ENCODE measurements around the gene ASB13.
"Not testable (repeated sequence)": the region's sequence is repeated elsewhere in the genome, so short reads cannot be mapped to it uniquely, and the experiment has no call there.

Gene ASB13

GRCh38 chr10:5604236-5604925 is 62.0 kb downstream of the ASB13 start:
- DNase-seq: no peak

GRCh38 chr10:5603848-5604170 is 62.6 kb downstream of the ASB13 start:
- no peak for DNase-seq

GRCh38 chr10:5603091-5603847 is 63.1 kb downstream of the ASB13 start:
- DNase-seq: no peak

GRCh38 chr10:5601826-5602495 is 64.4 kb downstream of the ASB13 start:
- DNase-seq: no peak

GRCh38 chr10:5600908-5601307 is 65.5 kb downstream of the ASB13 start:
- no peak for DNase-seq

GRCh38 chr10:5599613-5600520 is 66.5 kb downstream of the ASB13 start:
- DNase-seq: no peak

GRCh38 chr10:5598085-5598690 is 68.2 kb downstream of the ASB13 start:
- DNase-seq: no peak

GRCh38 chr10:5596611-5597341 is 69.6 kb downstream of the ASB13 start:
- no peak for DNase-seq

GRCh38 chr10:5595994-5596471 is 70.4 kb downstream of the ASB13 start:
- no peak for DNase-seq

GRCh38 chr10:5595591-5595990 is 70.8 kb downstream of the ASB13 start:
- DNase-seq: no peak

GRCh38 chr10:5595095-5595494 is 71.3 kb downstream of the ASB13 start:
- no peak for DNase-seq

- DNase-seq: no peak
These were observed 71.9 kb downstream of the ASB13 start for GRCh38 chr10:5594271-5595049.

- not testable (repeated sequence) for DNase-seq
These were observed 73.0 kb downstream of the ASB13 start for GRCh38 chr10:5593347-5593746.

- no peak for DNase-seq
These were observed 74.3 kb downstream of the ASB13 start for GRCh38 chr10:5592070-5592469.

GRCh38 chr10:5591336-5591824 is 75.0 kb downstream of the ASB13 start:
- no peak for DNase-seq

GRCh38 chr10:5590816-5591215 is 75.6 kb downstream of the ASB13 start:
- DNase-seq: no peak

- no peak for DNase-seq
These were observed 76.5 kb downstream of the ASB13 start for GRCh38 chr10:5589661-5590511.

- DNase-seq: no peak
These were observed 77.3 kb downstream of the ASB13 start for GRCh38 chr10:5589011-5589660.

Data from effector CD8-positive, alpha-beta T cell (primary cell).